H1 (cell line): ENCODE results near the gene ERLIN1. TPM values are rescaled to one million over a fixed set of nuclear protein-coding genes. Genes with fewer than 3 reads are reported as not detected.

Experiments
- CTCF ChIA-PET: fragments of 300-600 bp; sonication (Branson Sonifier 250); formaldehyde crosslinking; loops from one replicate; lab custom pipeline; 2021; ENCODE audit not compliant: partially characterized antibody; lab: Charles Lee
- POLR2A ChIA-PET: fragments of 300-600 bp; sonication (Branson Sonifier 250); formaldehyde crosslinking; loops from one replicate; lab custom pipeline; 2021; ENCODE audit warnings: inconsistent platforms; ENCODE audit not compliant: partially characterized antibody; lab: Charles Lee
- DNase-seq, 2 experiments: peaks; one replicate each; pipeline versions ENCODE4 v3.0.0 to v3.0.0-alpha.2; 2010 to 2022; ENCODE audit warnings: low spot score in 2 of 2, low read depth in 1 of 2, mixed read lengths in 1 of 2
- FAIRE-seq: peaks from 2 replicates; lab custom pipeline; 2011; peaks lifted over from hg19 to GRCh38; lab: Jason Lieb, UNC
- H2AFZ ChIP-seq: 2 replicates; pipeline ENCODE4 v1.8.1; 2012; ENCODE audit warnings: low read length, inconsistent platforms
- H2AK5ac ChIP-seq: 2 replicates; pipeline ENCODE4 v1.6.1; 2013; ENCODE audit warnings: low read depth, low read length
- H2BK120ac ChIP-seq: replicated peaks from 2 replicates; pipeline ENCODE3; 2013; ENCODE audit warnings: low read depth, low read length, inconsistent platforms
- H2BK12ac ChIP-seq: 2 replicates; pipeline ENCODE4 v1.6.1; 2013; ENCODE audit warnings: low read depth, low read length
- H2BK15ac ChIP-seq: 2 replicates; pipeline ENCODE4 v1.6.1; 2013; ENCODE audit warnings: low read length
- H2BK20ac ChIP-seq: 2 replicates; pipeline ENCODE4 v1.6.1; 2013; ENCODE audit warnings: low read length
- H2BK5ac ChIP-seq: 2 replicates; pipeline ENCODE4 v1.6.1; 2013; ENCODE audit warnings: low read depth, low read length
- H3K14ac ChIP-seq: 2 replicates; pipeline ENCODE4 v1.6.1; 2013; ENCODE audit warnings: inconsistent platforms; ENCODE audit not compliant: insufficient read length
- H3K18ac ChIP-seq: 2 replicates; pipeline ENCODE4 v1.6.1; 2013; ENCODE audit warnings: low read length; ENCODE audit errors: extremely low read depth
- H3K23ac ChIP-seq: 2 replicates; pipeline ENCODE4 v1.6.1; 2013; ENCODE audit warnings: inconsistent platforms; ENCODE audit not compliant: insufficient read length
- H3K23me2 ChIP-seq: 2 replicates; pipeline ENCODE4 v1.6.1; 2013; ENCODE audit warnings: low read depth, low read length
- H3K27ac ChIP-seq: 2 replicates; pipeline ENCODE4 v1.6.1; 2011; ENCODE audit warnings: low read depth, low read length, inconsistent platforms
- H3K27me3 ChIP-seq, 4 experiments: replicated peaks in 1 of 4; 1 replicate in 1 of 4; 2 replicates in 3 of 4; pipeline versions ENCODE4 v1.6.1 to v1.8.1; 2011 to 2013; ENCODE audit warnings: low read length in 3 of 4, mild to moderate bottlenecking in 3 of 4, inconsistent platforms in 2 of 4, mixed read lengths in 2 of 4, moderate library complexity in 1 of 4; ENCODE audit not compliant: control insufficient read depth in 3 of 4, insufficient read depth in 3 of 4; ENCODE audit errors: extremely low read depth in 1 of 4
- H3K36me3 ChIP-seq, 4 experiments: 2 replicates each; pipeline versions ENCODE4 v1.6.1 to v1.8.1; 2011 to 2013; ENCODE audit warnings: mild to moderate bottlenecking in 4 of 4, low read length in 3 of 4, moderate library complexity in 2 of 4, control low read depth in 1 of 4, inconsistent platforms in 1 of 4; ENCODE audit not compliant: insufficient read depth in 4 of 4, control insufficient read depth in 2 of 4
- H3K4ac ChIP-seq: replicated peaks from 2 replicates; pipeline ENCODE3; 2013; ENCODE audit warnings: low read length, low read depth, mixed read lengths, inconsistent platforms; ENCODE audit not compliant: insufficient read length
- H3K4me1 ChIP-seq, 4 experiments: replicated peaks in 1 of 4; 1 replicate in 1 of 4; 2 replicates in 3 of 4; pipeline versions ENCODE4 v1.6.1 to v1.8.1; 2011 to 2013; ENCODE audit warnings: low read length in 3 of 4, inconsistent platforms in 2 of 4, mixed read lengths in 1 of 4; ENCODE audit not compliant: insufficient read depth in 4 of 4, control insufficient read depth in 3 of 4
- H3K4me2 ChIP-seq, 2 experiments: 2 replicates each; pipeline versions ENCODE4 v1.6.1 to v1.8.1; 2011 to 2013; ENCODE audit warnings: low read depth in 2 of 2, low read length in 2 of 2, control low read depth in 1 of 2, inconsistent platforms in 1 of 2, mild to moderate bottlenecking in 1 of 2; ENCODE audit not compliant: insufficient read depth in 1 of 2
- H3K4me3 ChIP-seq, 4 experiments: fragments of 200-600, 300-600 bp in 1 of 4; sonication (generic), shearing (Covaris generic), sonication (Bioruptor Twin) in 1 of 4; 2 replicates each; pipeline versions ENCODE4 v1.5.1 to v1.8.1; 2011 to 2016; ENCODE audit warnings: low read length in 4 of 4, low read depth in 3 of 4, control low read depth in 2 of 4, inconsistent platforms in 2 of 4, mild to moderate bottlenecking in 2 of 4, mixed read lengths in 1 of 4, moderate library complexity in 1 of 4; ENCODE audit not compliant: insufficient read depth in 2 of 4; ENCODE audit errors: extremely low read depth in 1 of 4
- H3K56ac ChIP-seq: replicated peaks from 2 replicates; pipeline ENCODE3; 2013; ENCODE audit warnings: low read depth, mild to moderate bottlenecking, mixed read lengths, low read length, inconsistent platforms; ENCODE audit not compliant: insufficient read length
- H3K79me1 ChIP-seq: 2 replicates; pipeline ENCODE4 v1.6.1; 2013; ENCODE audit warnings: low read depth, low read length, control low read depth
- H3K79me2 ChIP-seq, 2 experiments: 2 replicates each; pipeline versions ENCODE4 v1.6.1 to v1.8.1; 2012 to 2013; ENCODE audit warnings: low read length in 2 of 2, mild to moderate bottlenecking in 2 of 2, inconsistent platforms in 1 of 2; ENCODE audit not compliant: insufficient read depth in 2 of 2, control insufficient read depth in 1 of 2
- H3K9ac ChIP-seq, 4 experiments: replicated peaks in 1 of 4; 1 replicate in 1 of 4; 2 replicates in 3 of 4; pipeline versions ENCODE4 v1.6.1 to v1.8.1; 2011 to 2013; ENCODE audit warnings: low read depth in 3 of 4, low read length in 3 of 4, control low read depth in 2 of 4, mild to moderate bottlenecking in 2 of 4, moderate library complexity in 2 of 4, inconsistent platforms in 1 of 4; ENCODE audit errors: extremely low read depth in 1 of 4
- H3K9me3 ChIP-seq, 2 experiments: 2 replicates each; pipeline versions ENCODE4 v1.6.1 to v1.8.1; 2012 to 2013; ENCODE audit warnings: mild to moderate bottlenecking in 2 of 2, moderate library complexity in 2 of 2, control low read depth in 1 of 2, inconsistent platforms in 1 of 2, low read depth in 1 of 2, low read length in 1 of 2, mixed read lengths in 1 of 2; ENCODE audit not compliant: insufficient read depth in 2 of 2
- H4K20me1 ChIP-seq, 2 experiments: replicated peaks in 1 of 2; 2 replicates each; pipeline versions ENCODE3 to v1.8.1; 2011 to 2013; ENCODE audit warnings: inconsistent platforms in 2 of 2, low read length in 2 of 2, mild to moderate bottlenecking in 1 of 2; ENCODE audit not compliant: insufficient read depth in 2 of 2, control insufficient read depth in 1 of 2
- H4K5ac ChIP-seq: 2 replicates; pipeline ENCODE4 v1.6.1; 2013; ENCODE audit warnings: low read length, low read depth, mixed read lengths, inconsistent platforms; ENCODE audit not compliant: insufficient read length
- H4K8ac ChIP-seq: 2 replicates; pipeline ENCODE4 v1.8.0; 2013; ENCODE audit warnings: mild to moderate bottlenecking, moderate library complexity, low read length, inconsistent platforms; ENCODE audit not compliant: insufficient read depth; ENCODE audit errors: extremely low read depth
- H4K91ac ChIP-seq: replicated peaks from 2 replicates; pipeline ENCODE3; 2013; ENCODE audit warnings: low read length, mixed read lengths, inconsistent platforms; ENCODE audit not compliant: insufficient read length
- EGR1 ChIP-seq: IDR thresholded peaks from 2 replicates; pipeline ENCODE4 v1.6.1; 2011; ENCODE audit warnings: low read depth, low read length, borderline replicate concordance
- HDAC6 ChIP-seq: IDR thresholded peaks from one replicate; pipeline ENCODE4 v1.7.1; 2012; ENCODE audit warnings: low read depth, mild to moderate bottlenecking, inconsistent platforms, low read length, moderate library complexity
- KDM4A ChIP-seq: IDR thresholded peaks from one replicate; pipeline ENCODE4 v1.7.1; 2012; ENCODE audit warnings: low read depth, mild to moderate bottlenecking, moderate library complexity, low read length, inconsistent platforms; ENCODE audit not compliant: severe bottlenecking
- PHF8 ChIP-seq: fragments of 200-600 bp; sonication (generic); conservative IDR thresholded peaks from 2 replicates; pipeline ENCODE4 v1.7.1; 2012; ENCODE audit warnings: low read depth, mild to moderate bottlenecking, inconsistent platforms, low read length, moderate library complexity
- POLR2AphosphoS5 ChIP-seq: IDR thresholded peaks from 2 replicates; pipeline ENCODE4 v1.6.1; 2011; ENCODE audit warnings: low read depth, low read length
- POU5F1 ChIP-seq: IDR thresholded peaks from 2 replicates; pipeline ENCODE4 v1.6.1; 2011; ENCODE audit warnings: low read depth, mild to moderate bottlenecking, low read length, moderate library complexity
- RAD21 ChIP-seq, 2 experiments: IDR thresholded peaks in 1 of 2; conservative IDR thresholded peaks in 1 of 2; 2 replicates each; pipeline ENCODE4 v1.6.1; 2011; ENCODE audit warnings: low read depth in 2 of 2, low read length in 2 of 2, improper control_type of control experiment in 1 of 2, inconsistent platforms in 1 of 2, mild to moderate bottlenecking in 1 of 2, moderate library complexity in 1 of 2
- SAP30 ChIP-seq: fragments of 300-600 bp; sonication (generic); IDR thresholded peaks from 2 replicates; pipeline ENCODE4 v1.7.1; 2012; ENCODE audit warnings: low read length, moderate library complexity, mild to moderate bottlenecking, inconsistent platforms; ENCODE audit not compliant: insufficient read depth, insufficient replicate concordance
- SIN3A ChIP-seq, 2 experiments: IDR thresholded peaks in 1 of 2; conservative IDR thresholded peaks in 1 of 2; 2 replicates each; pipeline ENCODE4 v1.6.1; 2011 to 2012; ENCODE audit warnings: low read length in 2 of 2, improper control_type of control experiment in 1 of 2, low read depth in 1 of 2, mild to moderate bottlenecking in 1 of 2
- SP1 ChIP-seq: IDR thresholded peaks from 2 replicates; pipeline ENCODE4 v1.6.1; 2011; ENCODE audit warnings: low read depth, low read length
- TAF7 ChIP-seq: optimal IDR thresholded peaks from 2 replicates; pipeline ENCODE3; 2011; ENCODE audit warnings: low read depth, mild to moderate bottlenecking, inconsistent platforms, low read length, moderate library complexity, borderline replicate concordance
- YY1 ChIP-seq: IDR thresholded peaks from 2 replicates; pipeline ENCODE4 v1.6.1; 2011; ENCODE audit warnings: low read depth, mild to moderate bottlenecking, low read length
- ZNF274 ChIP-seq: IDR thresholded peaks from 2 replicates; pipeline ENCODE4 v1.7.0; 2012; ENCODE audit warnings: low read length, borderline replicate concordance; ENCODE audit errors: extremely low read depth
- WGBS, 2 experiments: shearing (Covaris generic) in 1 of 2; methylation state at CpG; one replicate each; pipeline versions ENCODE4 v1.1.6 to v1.1.7; 2013 to 2015; ENCODE audit warnings: low lambda C conversion rate in 2 of 2, mixed read lengths in 2 of 2, inconsistent platforms in 1 of 2, low coverage in 1 of 2, missing lambda C conversion rate in 1 of 2; ENCODE audit not compliant: insufficient replicate concordance in 2 of 2, insufficient coverage in 1 of 2, insufficient read length in 1 of 2; ENCODE audit errors: extremely low coverage in 1 of 2, missing lambda C conversion rate in 1 of 2; 5-methylcytosine and 5-hydroxymethylcytosine counted together
- polyA plus RNA-seq, 7 experiments: library from polyadenylated mRNA; depleted of rRNA in 3 of 7; stranded (reverse) in 5 of 7; unstranded in 2 of 7; fragments of >200 nt in 5 of 7; fragments of 200-250 nt in 2 of 7; gene quantifications; 1 replicate in 5 of 7; 2 replicates in 1 of 7; 4 replicates in 1 of 7; pipeline versions ENCODE4 v1.2.1 to v1.2.3, GENCODE V29; 2011 to 2013; ENCODE audit warnings: missing spikeins in 2 of 7, mixed read lengths in 2 of 7
- total RNA-seq: library from RNA; stranded (reverse); fragmentation: NEBNext Ultra II Directional; extraction: Animal tissue kit (Norgen Biotek cat#: 25700); gene quantifications from 2 replicates; pipeline ENCODE4 v1.2.1, GENCODE V29; 2021

ERLIN1 gene
- total and polyA plus RNA-seq, 2 of the 8 experiments (the other 6 are each of a cell fraction or from before 2014, with no cell fraction given): 16.5 to 32.0 TPM

- no peak overlapping the region for H3K4ac ChIP-seq
- no peaks in the 10 kb centered on the region for H4K20me1 ChIP-seq
- H3K36me3 ChIP-seq: peaks cover 2 to 11% (median 4%) of the 10 kb centered on the region in 4 experiments; a peak in 5 of 8 replicates
- no peaks in the 10 kb centered on the region for H3K79me1 ChIP-seq
- no peak overlapping the region for H2BK120ac ChIP-seq
- no peak overlapping the region for H4K5ac ChIP-seq
- peaks cover 0 to 26% of the 10 kb centered on the region in 2 experiments; a peak in 2 of 4 replicates for H3K79me2 ChIP-seq
- DNase-seq: no peak
- no peak overlapping the region for H4K8ac ChIP-seq
- no peaks in the 10 kb centered on the region for H3K27me3 ChIP-seq
- H3K4me2 ChIP-seq: no peak overlapping the region
- POLR2A ChIA-PET: interaction anchor here (1.5 kb wide), 1 partner anchor 8 kb away, joined by 5 read pairs; no protein-coding TSS in a partner anchor
- H3K56ac ChIP-seq: no peak overlapping the region
- H2BK20ac ChIP-seq: no peak overlapping the region
- no peak overlapping the region for H2AFZ ChIP-seq
- H3K23ac ChIP-seq: no peak overlapping the region
- no peak overlapping the region for H3K18ac ChIP-seq
- H2AK5ac ChIP-seq: no peak overlapping the region
- WGBS, 2 experiments: 89% methylated on average over 3 of the region's 3 CpGs; no CpG with 5 or more reads in 1 of the 2 experiments
- no peak overlapping the region for H4K91ac ChIP-seq
- no peak overlapping the region for H3K9ac ChIP-seq
- H3K27ac ChIP-seq: no peak overlapping the region
- H3K23me2 ChIP-seq: peaks cover 12% of the 10 kb centered on the region
- H3K9me3 ChIP-seq: no peaks in the 10 kb centered on the region
- no peak overlapping the region for H3K4me3 ChIP-seq
- CTCF ChIA-PET: interaction anchor here (0.6 kb wide), 1 partner anchor 56 kb away, joined by 3 read pairs; no protein-coding TSS in a partner anchor
- H2BK5ac ChIP-seq: no peak overlapping the region
- FAIRE-seq: no peak
- H3K14ac ChIP-seq: no peak overlapping the region
- H3K4me1 ChIP-seq: peaks cover 0 to 4% (median 0%) of the 10 kb centered on the region in 4 experiments; a peak in 2 of 7 replicates
- H2BK15ac ChIP-seq: no peak overlapping the region
- H2BK12ac ChIP-seq: no peak overlapping the region
- TF ChIP-seq YY1: no peak
- no peak for TF ChIP-seq TAF7
- TF ChIP-seq PHF8: no peak
- TF ChIP-seq EGR1: no peak
- TF ChIP-seq POLR2AphosphoS5: no peak
- TF ChIP-seq HDAC6: no peak
- TF ChIP-seq RAD21 (IDR thresholded peaks at IDR 0.05 in 1 of 2, conservative IDR thresholded peaks at IDR 0.05 in 1 of 2; ENCODE audit: low read depth in 2 of 2, low read length in 2 of 2): no peak
- no peak for TF ChIP-seq ZNF274
- no peak for TF ChIP-seq SIN3A (conservative IDR thresholded peaks at IDR 0.05 in 1 of 2, IDR thresholded peaks at IDR 0.05 in 1 of 2; ENCODE audit: low read depth in 1 of 2, low read length in 2 of 2)
- no peak for TF ChIP-seq KDM4A
- no peak for TF ChIP-seq POU5F1
- no peak for TF ChIP-seq SAP30
- no peak for TF ChIP-seq SP1
Observed at GRCh38 chr10:100183481-100183880, 2.3 kb downstream of the ERLIN1 start.
